OCI-LY7 (cell line): ENCODE measurements around the gene MRAS. TPM values are rescaled to one million over a fixed set of nuclear protein-coding genes. Genes with fewer than 3 reads are reported as not detected.

Experiments used
- BruUV-seq: library from RNA; stranded (reverse); fragments of 400-500 nt; replicated peaks from 2 replicates; lab custom pipeline; 2021; lab: Mats Ljungman, UMichigan
- CTCF ChIA-PET: fragments of 300-600 bp; sonication (Branson Sonifier 250); formaldehyde crosslinking; loops from one replicate; lab custom pipeline; 2022; ENCODE audit warnings: antibody characterized with exemption; ENCODE audit not compliant: unreplicated experiment; lab: Charles Lee
- POLR2A ChIA-PET: fragments of 300-600 bp; sonication (Branson Sonifier 250); formaldehyde crosslinking; loops from one replicate; lab custom pipeline; 2022; ENCODE audit warnings: antibody characterized with exemption; lab: Charles Lee
- DNase-seq: peaks from one replicate; pipeline ENCODE4 v3.0.0-alpha.2; 2015; ENCODE audit warnings: low spot score
- H2AFZ ChIP-seq: fragments of 200-600 bp; sonication (generic), shearing (Covaris generic); 2 replicates; pipeline ENCODE4 v1.6.1; 2014; ENCODE audit warnings: mild to moderate bottlenecking, antibody characterized with exemption, low read length, moderate library complexity
- H3K27ac ChIP-seq: fragments of 200-600 bp; sonication (generic); 2 replicates; pipeline ENCODE4 v1.5.1; 2014; ENCODE audit warnings: mixed run types, low read depth, mild to moderate bottlenecking, moderate library complexity, low read length, inconsistent platforms; ENCODE audit not compliant: poor library complexity, severe bottlenecking
- H3K36me3 ChIP-seq: fragments of 200-600 bp; sonication (generic); 2 replicates; pipeline ENCODE4 v1.6.1; 2014; ENCODE audit warnings: mild to moderate bottlenecking, antibody characterized with exemption, low read length, moderate library complexity, mixed read lengths; ENCODE audit not compliant: insufficient read depth
- H3K4me1 ChIP-seq: fragments of 200-600 bp; sonication (generic); 2 replicates; pipeline ENCODE4 v1.5.1; 2014; ENCODE audit warnings: mild to moderate bottlenecking, low read length; ENCODE audit not compliant: insufficient read depth, poor library complexity, severe bottlenecking
- H3K4me2 ChIP-seq: fragments of 200-600 bp; sonication (generic); 2 replicates; pipeline ENCODE4 v1.6.1; 2014; ENCODE audit warnings: mild to moderate bottlenecking, low read length
- H3K4me3 ChIP-seq: fragments of 200-600 bp; sonication (generic); 2 replicates; pipeline ENCODE4 v1.5.1; 2014; ENCODE audit warnings: mild to moderate bottlenecking, low read depth, low read length; ENCODE audit not compliant: poor library complexity, severe bottlenecking
- H3K79me2 ChIP-seq: fragments of 200-600 bp; sonication (generic); 2 replicates; pipeline ENCODE4 v1.6.1; 2016; ENCODE audit warnings: low read depth, mild to moderate bottlenecking, low read length, moderate library complexity, mixed read lengths; ENCODE audit not compliant: insufficient read depth
- H3K9me2 ChIP-seq: fragments of 200-600 bp; sonication (generic); 2 replicates; pipeline ENCODE4 v1.6.1; 2016; ENCODE audit warnings: mild to moderate bottlenecking, low read length, mixed read lengths; ENCODE audit not compliant: insufficient read depth
- H3K9me3 ChIP-seq: fragments of 200-600 bp; sonication (generic); 2 replicates; pipeline ENCODE4 v1.6.1; 2014; ENCODE audit warnings: mild to moderate bottlenecking, mixed run types, low read length, mixed read lengths
- H4K20me1 ChIP-seq: fragments of 200-600 bp; sonication (generic); 2 replicates; pipeline ENCODE4 v1.6.1; 2014; ENCODE audit warnings: mild to moderate bottlenecking, antibody characterized with exemption, low read length, moderate library complexity, mixed read lengths; ENCODE audit not compliant: insufficient read depth
- EZH2phosphoT487 ChIP-seq: fragments of 200-600 bp; sonication (generic); IDR thresholded peaks from 2 replicates; pipeline ENCODE4 v1.6.1; 2018; ENCODE audit warnings: low read depth, borderline replicate concordance, mild to moderate bottlenecking, mixed run types, antibody characterized with exemption, low read length, moderate library complexity, mixed read lengths
- intact Hi-C: fragments of 100-400 bp; cut with micrococcal nuclease; formaldehyde crosslinking; loops from one replicate; pipeline ENCODE4 v1.10.0; 2022; ENCODE audit not compliant: unreplicated experiment
- total RNA-seq, 2 experiments: library from RNA; depleted of rRNA in 1 of 2; stranded (reverse); fragments of >200 nt in 1 of 2; shearing (Covaris generic) in 1 of 2; gene quantifications; 2 replicates each; pipeline ENCODE4 v1.2.3, GENCODE V29; 2014 to 2022
- TF ChIP-seq, protein P1 (sequence below): fragments of 200-600 bp; sonication (generic); conservative IDR thresholded peaks from 2 replicates; pipeline ENCODE4 v1.5.1; 2014; ENCODE audit warnings: mild to moderate bottlenecking, antibody characterized with exemption, low read length, moderate library complexity, mixed read lengths

Gene MRAS
- total RNA-seq, 2 experiments from 2014 or later: not detected

GRCh38 chr3:138323971-138324370, 24.4 kb upstream of the MRAS start:
- no peak overlapping the region for H3K27ac ChIP-seq
- TF ChIP-seq, protein P1, sequence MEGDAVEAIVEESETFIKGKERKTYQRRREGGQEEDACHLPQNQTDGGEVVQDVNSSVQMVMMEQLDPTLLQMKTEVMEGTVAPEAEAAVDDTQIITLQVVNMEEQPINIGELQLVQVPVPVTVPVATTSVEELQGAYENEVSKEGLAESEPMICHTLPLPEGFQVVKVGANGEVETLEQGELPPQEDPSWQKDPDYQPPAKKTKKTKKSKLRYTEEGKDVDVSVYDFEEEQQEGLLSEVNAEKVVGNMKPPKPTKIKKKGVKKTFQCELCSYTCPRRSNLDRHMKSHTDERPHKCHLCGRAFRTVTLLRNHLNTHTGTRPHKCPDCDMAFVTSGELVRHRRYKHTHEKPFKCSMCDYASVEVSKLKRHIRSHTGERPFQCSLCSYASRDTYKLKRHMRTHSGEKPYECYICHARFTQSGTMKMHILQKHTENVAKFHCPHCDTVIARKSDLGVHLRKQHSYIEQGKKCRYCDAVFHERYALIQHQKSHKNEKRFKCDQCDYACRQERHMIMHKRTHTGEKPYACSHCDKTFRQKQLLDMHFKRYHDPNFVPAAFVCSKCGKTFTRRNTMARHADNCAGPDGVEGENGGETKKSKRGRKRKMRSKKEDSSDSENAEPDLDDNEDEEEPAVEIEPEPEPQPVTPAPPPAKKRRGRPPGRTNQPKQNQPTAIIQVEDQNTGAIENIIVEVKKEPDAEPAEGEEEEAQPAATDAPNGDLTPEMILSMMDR: no peak
- no peak for TF ChIP-seq EZH2phosphoT487
- no peak overlapping the region for H3K4me3 ChIP-seq
- DNase-seq: no peak
- intact Hi-C loops: no loop called here
- ChIA-PET CTCF (no interaction called here), POLR2A (no interaction called here)
- no peak overlapping the region for H3K4me2 ChIP-seq
- no TSS peak for BruUV-seq
- no peaks in the 10 kb centered on the region for H3K9me2 ChIP-seq
- H2AFZ ChIP-seq: no peak overlapping the region
- no peaks in the 10 kb centered on the region for H3K9me3 ChIP-seq
- H3K4me1 ChIP-seq: peaks cover 12% of the 10 kb centered on the region
- no peaks in the 10 kb centered on the region for H4K20me1 ChIP-seq
- H3K36me3 ChIP-seq: no peaks in the 10 kb centered on the region
- no peaks in the 10 kb centered on the region for H3K79me2 ChIP-seq

DNA sequence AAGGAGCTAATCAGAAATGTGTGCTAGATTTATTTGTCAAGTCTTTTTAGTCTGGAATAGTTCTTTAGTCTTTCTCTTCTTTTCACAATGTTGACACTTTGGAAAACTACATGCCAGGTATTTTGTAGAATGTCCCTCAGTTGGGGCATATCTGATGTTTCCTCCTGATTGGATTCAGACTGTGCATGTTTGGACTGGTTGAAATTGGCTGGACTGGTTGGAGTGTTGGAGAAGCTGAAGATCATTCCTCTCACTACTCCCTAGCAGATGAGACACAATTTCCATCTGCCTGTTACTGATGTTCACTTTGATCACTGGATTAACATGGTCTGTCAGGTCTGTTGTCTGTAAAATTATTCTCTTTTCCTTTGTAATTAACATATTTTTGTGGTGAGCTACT, 22.4 kb upstream of the MRAS start:
- Histone ChIP-seq H3K9me2 (no peaks in the 10 kb centered on the region), H2AFZ (no peak overlapping the region), H3K9me3 (no peaks in the 10 kb centered on the region), H3K4me3 (no peak overlapping the region), H3K36me3 (no peaks in the 10 kb centered on the region), H4K20me1 (no peaks in the 10 kb centered on the region), H3K79me2 (no peaks in the 10 kb centered on the region), H3K27ac (no peak overlapping the region), H3K4me1 (peaks cover 23% of the 10 kb centered on the region), H3K4me2 (no peak overlapping the region)
- ChIA-PET CTCF (no interaction called here), POLR2A (interaction anchor here (0.6 to 1.1 kb wide), 3 partner anchors 55 to 151 kb away, joined by 3 to 5 read pairs (median 4); partner anchors contain the start of gene DBR1)
- DNase-seq: no peak
- no TSS peak for BruUV-seq
- no peak for TF ChIP-seq EZH2phosphoT487
- TF ChIP-seq, protein P1: no peak
- intact Hi-C loops: no loop called here

- intact Hi-C loops: no loop called here
- ChIA-PET CTCF (interaction anchor here (0.5 kb wide), 1 partner anchor 152 kb away, joined by 3 read pairs; no protein-coding TSS in a partner anchor), POLR2A (no interaction called here)
- Histone ChIP-seq H3K36me3 (no peaks in the 10 kb centered on the region), H3K4me2 (no peak overlapping the region), H2AFZ (no peak overlapping the region), H3K4me1 (peaks cover 23% of the 10 kb centered on the region), H3K4me3 (no peak overlapping the region), H3K79me2 (no peaks in the 10 kb centered on the region), H3K27ac (no peak overlapping the region), H3K9me2 (no peaks in the 10 kb centered on the region), H3K9me3 (no peaks in the 10 kb centered on the region), H4K20me1 (no peaks in the 10 kb centered on the region)
- no peak for TF ChIP-seq EZH2phosphoT487
- TF ChIP-seq, protein P1: no peak
- BruUV-seq: no TSS peak
- DNase-seq: no peak
Measured at GRCh38 chr3:138326866-138327595, 21.3 kb upstream of the MRAS start.
